GM10248 (cell line): ENCODE data around the gene HHIPL1.

Experiments
- CTCF ChIA-PET: fragments of 300-600 bp; sonication (Branson Sonifier 250); formaldehyde crosslinking; extraction: SDS; loops from one replicate; lab custom pipeline; 2021; ENCODE audit warnings: antibody characterized with exemption; lab: Yijun Ruan, JAX
- POLR2A ChIA-PET: fragments of 350-650 bp; sonication (Branson Sonifier 250); formaldehyde crosslinking; extraction: SDS; loops from one replicate; lab custom pipeline; 2020; ENCODE audit warnings: antibody characterized with exemption; lab: Yijun Ruan, JAX
- DNase-seq: peaks from one replicate; pipeline ENCODE4 v3.0.0; 2012; ENCODE audit errors: extremely low spot score
- TF ChIP-seq, protein P1 (sequence below): IDR thresholded peaks from 2 replicates; pipeline ENCODE4 v1.5.1; 2012; ENCODE audit warnings: mild to moderate bottlenecking, low read depth; ENCODE audit errors: extremely low read depth, missing control alignments, control extremely low read depth

The HHIPL1 gene

DNA sequence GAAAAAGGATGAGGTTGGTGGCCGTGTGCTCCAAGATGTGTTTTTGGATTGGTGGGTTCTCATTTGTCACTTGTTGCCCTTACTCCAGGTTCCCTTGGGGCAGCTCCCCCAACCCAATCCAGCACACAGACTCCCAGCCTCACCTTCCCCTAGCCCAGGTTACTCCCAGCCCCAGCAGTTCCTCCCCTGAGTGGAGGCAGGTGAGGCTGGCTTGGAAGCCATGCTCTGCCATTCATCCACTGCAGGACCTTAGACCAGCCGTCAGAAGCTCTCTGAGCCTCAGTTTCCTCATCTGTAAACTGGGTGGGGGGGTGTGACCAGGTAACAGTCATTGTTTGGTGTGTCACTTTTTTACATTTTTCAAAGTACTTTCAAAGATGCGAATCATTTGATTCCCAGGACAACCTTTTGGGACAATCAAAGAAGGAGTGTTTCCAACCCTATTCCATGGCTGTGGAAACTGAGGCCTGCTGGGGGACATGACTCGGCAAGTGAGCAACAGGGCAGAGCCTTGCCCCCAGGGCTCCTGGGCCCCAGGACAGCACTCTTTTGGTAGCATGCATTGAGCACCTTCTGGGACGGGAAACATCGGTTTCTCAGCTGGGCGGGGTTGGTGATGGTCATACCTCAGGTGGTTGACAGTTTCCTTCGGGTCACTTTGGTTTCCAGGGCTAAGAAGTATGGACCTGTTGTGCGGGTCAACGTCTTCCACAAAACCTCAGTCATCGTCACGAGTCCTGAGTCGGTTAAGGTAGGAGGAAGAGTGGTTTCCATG, 46.4 kb downstream of the HHIPL1 start:
- CTCF ChIA-PET: no interaction called here
- POLR2A ChIA-PET: no interaction called here
- DNase-seq: no peak
- TF ChIP-seq, protein P1, sequence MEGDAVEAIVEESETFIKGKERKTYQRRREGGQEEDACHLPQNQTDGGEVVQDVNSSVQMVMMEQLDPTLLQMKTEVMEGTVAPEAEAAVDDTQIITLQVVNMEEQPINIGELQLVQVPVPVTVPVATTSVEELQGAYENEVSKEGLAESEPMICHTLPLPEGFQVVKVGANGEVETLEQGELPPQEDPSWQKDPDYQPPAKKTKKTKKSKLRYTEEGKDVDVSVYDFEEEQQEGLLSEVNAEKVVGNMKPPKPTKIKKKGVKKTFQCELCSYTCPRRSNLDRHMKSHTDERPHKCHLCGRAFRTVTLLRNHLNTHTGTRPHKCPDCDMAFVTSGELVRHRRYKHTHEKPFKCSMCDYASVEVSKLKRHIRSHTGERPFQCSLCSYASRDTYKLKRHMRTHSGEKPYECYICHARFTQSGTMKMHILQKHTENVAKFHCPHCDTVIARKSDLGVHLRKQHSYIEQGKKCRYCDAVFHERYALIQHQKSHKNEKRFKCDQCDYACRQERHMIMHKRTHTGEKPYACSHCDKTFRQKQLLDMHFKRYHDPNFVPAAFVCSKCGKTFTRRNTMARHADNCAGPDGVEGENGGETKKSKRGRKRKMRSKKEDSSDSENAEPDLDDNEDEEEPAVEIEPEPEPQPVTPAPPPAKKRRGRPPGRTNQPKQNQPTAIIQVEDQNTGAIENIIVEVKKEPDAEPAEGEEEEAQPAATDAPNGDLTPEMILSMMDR: no peak

DNA sequence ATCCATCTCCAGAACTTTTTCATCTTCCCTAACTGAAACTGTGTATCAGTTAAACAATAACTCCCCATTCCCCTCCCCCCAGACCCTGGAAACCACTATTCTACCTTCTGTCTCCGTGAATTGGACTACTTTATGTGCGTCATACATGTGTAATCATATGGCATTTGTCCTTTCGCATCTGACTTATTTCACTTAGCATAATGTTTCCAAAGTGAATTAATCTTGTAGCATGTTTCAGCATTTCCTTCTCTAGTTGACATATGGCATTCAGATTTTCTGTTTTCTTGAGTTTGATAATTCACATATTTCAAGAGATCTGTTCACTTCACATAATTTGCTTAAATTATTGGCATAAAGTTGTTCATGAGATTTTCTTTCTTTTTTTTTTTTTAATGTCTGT, 49.0 kb downstream of the HHIPL1 start:
- DNase-seq: no peak
- ChIA-PET CTCF (no interaction called here), POLR2A (no interaction called here)
- TF ChIP-seq, protein P1: no peak

DNA sequence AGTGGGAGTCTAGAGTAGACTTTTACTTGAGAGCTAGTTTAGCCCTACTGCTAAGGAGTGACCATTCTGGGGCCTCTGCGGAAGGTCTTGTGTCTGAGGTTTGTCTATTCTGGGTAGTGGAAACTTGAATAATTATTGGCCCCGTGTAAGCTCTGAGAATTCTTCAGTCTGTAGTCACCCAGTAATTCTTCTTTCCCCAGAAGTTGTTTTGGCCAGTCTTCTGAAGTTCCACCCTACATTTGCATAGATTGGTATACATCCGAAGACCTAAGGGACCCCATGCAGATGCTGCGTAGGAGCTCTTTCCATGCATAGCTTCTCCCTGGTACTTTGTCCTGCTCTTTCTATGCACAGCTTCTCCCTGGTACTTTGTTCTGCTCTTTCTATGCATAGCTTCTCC, 52.0 kb downstream of the HHIPL1 start:
- DNase-seq: no peak
- CTCF ChIA-PET: interaction anchor here (0.7 to 2.1 kb wide), 2 partner anchors 9 to 33 kb away, joined by 3 to 9 read pairs; no protein-coding TSS in a partner anchor
- POLR2A ChIA-PET: no interaction called here
- TF ChIP-seq, protein P1: no peak

DNA sequence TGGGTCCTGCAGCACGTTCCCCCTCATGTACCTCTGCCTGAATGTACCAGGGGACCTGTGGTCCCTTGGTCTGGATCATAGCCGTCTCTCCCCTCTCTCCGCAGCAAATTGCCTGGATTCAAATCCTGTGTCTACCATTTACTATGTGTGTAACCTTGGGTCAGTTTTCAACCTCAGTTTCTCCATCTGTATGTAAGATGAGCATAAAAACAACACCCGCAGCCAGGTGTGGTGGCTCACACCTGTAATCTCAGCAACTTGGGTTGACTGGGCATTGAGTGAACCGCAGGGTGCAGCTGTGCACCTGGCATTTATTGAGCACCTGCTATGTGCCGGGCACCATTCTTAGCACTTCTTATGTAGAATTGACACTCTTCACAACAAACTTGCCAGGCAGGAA, 53.3 kb downstream of the HHIPL1 start:
- TF ChIP-seq, protein P1: no peak
- CTCF ChIA-PET: interaction anchor here (1.3 kb wide), 1 partner anchor 10 kb away, joined by 5 read pairs; no protein-coding TSS in a partner anchor
- POLR2A ChIA-PET: no interaction called here
- DNase-seq: no peak

DNA sequence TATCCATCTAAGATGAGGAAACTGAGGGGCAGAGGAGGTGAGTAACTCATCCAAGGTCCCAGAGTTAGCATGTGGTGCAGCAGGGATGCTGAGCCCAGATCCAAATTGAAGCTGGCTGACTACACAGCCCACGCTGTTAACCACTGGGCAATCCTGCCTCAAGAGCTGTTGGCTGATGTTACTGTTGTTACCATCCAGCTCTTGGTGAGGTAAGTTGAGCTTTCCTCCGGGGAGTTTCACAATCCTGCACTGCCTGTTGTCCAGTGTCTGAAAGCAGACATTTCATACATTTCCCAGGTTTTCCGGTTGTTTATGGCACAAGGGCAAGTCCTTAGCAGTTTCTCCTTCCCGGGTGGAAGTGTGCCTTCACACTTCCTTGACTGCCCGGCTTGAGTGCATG, 53.7 kb downstream of the HHIPL1 start:
- CTCF ChIA-PET: interaction anchor here (0.6 to 1.3 kb wide), 2 partner anchors 10 to 14 kb away, joined by 3 to 5 read pairs; partner anchors contain the start of gene CYP46A1
- POLR2A ChIA-PET: no interaction called here
- no peak for DNase-seq
- TF ChIP-seq, protein P1: no peak

DNA sequence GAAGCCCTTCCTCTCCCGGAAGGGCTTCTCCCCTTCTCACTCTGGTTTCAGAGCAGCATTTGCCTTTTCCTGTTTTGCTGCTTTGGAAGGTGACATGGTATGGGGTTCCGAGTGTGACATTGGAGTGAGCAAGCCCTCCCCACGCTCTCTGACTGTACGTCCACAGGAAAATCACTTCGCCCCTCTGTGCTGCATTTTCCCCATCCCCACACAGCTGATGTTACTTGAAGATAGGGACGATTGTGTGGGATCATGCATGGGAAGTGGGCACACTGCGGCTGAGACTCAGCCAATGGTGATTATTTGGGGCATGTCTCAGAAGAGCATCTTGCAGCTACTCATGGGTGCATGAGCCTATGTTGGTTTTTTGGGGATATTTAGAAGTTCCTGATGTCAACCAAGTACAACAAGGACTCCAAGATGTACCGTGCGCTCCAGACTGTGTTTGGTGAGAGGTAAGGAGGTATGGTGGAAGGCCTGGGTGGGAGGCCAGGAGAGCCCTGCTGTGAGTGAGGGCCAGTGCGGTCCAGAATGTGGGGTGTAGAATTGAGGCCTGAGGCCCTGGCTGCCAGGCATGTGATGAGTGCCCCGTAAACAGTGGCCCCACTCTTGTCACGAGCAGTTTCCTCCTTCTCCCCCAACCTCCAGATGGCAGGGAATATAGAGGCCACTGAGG, 54.3 kb downstream of the HHIPL1 start:
- CTCF ChIA-PET: interaction anchor here (0.6 to 1.3 kb wide), 2 partner anchors 11 to 15 kb away, joined by 3 to 5 read pairs; partner anchors contain the start of gene CYP46A1
- DNase-seq: no peak
- TF ChIP-seq, protein P1: no peak
- POLR2A ChIA-PET: no interaction called here
